K562 (cell line): Measurements from ENCODE around the gene GPS2. TPM values are rescaled to one million over a fixed set of nuclear protein-coding genes. Genes with fewer than 3 reads are reported as not detected.

Experiments
- GMEB1 ChIP-seq: fragments of 250-450 bp; sonication (Bioruptor Pico); IDR thresholded peaks from 2 replicates; pipeline ENCODE4 v1.4.0; 2020; ENCODE audit warnings: mild to moderate bottlenecking
- ZNF282 ChIP-seq: sonication (generic); formaldehyde crosslinking; IDR thresholded peaks from 2 replicates; pipeline ENCODE4 v1.8.1; 2023; ENCODE audit warnings: missing genetic modification reagents
- ZNF766 ChIP-seq: fragments of 200-800 bp; sonication (Bioruptor generic); conservative IDR thresholded peaks from 2 replicates; pipeline ENCODE4 v1.6.1; 2016; ENCODE audit warnings: missing genetic modification characterization, missing compliant biosample characterization
- polyA plus RNA-seq, 8 experiments: library from polyadenylated mRNA; depleted of rRNA in 4 of 8; stranded (reverse) in 5 of 8; unstranded in 3 of 8; fragments of >200 nt; fragmentation: Nextera tagmentation in 2 of 8; fragmentation: Illumina TruSeq in 1 of 8; extraction: Ambion mirVana in 2 of 8; extraction: Trizol in 1 of 8; gene quantifications; 2 replicates each; pipeline versions ENCODE4 v1.2.1 to v1.2.3, GENCODE V29; 2011 to 2014; ENCODE audit warnings: inconsistent platforms in 1 of 8, missing spikeins in 1 of 8
- total RNA-seq, 7 experiments: library from RNA; depleted of rRNA in 6 of 7; stranded (reverse); fragments of >200 nt in 6 of 7; fragmentation: Illumina TruSeq in 2 of 7; extraction: Trizol in 2 of 7; gene quantifications; 2 replicates each; pipeline versions ENCODE4 v1.2.1 to v1.2.3, GENCODE V29; 2011 to 2021; ENCODE audit warnings: low replicate concordance in 1 of 7
- TF ChIP-seq, protein P1 (sequence below), 2 experiments: fragments of 450-650 bp; conservative IDR thresholded peaks; 2 replicates each; pipeline ENCODE4 v1.6.1; 2017; ENCODE audit warnings: mild to moderate bottlenecking in 2 of 2, moderate library complexity in 2 of 2

Gene GPS2
- total and polyA plus RNA-seq, 9 of the 15 experiments (the other 6 are each of a cell fraction or from before 2014, with no cell fraction given): 18.3 to 75.7 (median 37.0) TPM

DNA sequence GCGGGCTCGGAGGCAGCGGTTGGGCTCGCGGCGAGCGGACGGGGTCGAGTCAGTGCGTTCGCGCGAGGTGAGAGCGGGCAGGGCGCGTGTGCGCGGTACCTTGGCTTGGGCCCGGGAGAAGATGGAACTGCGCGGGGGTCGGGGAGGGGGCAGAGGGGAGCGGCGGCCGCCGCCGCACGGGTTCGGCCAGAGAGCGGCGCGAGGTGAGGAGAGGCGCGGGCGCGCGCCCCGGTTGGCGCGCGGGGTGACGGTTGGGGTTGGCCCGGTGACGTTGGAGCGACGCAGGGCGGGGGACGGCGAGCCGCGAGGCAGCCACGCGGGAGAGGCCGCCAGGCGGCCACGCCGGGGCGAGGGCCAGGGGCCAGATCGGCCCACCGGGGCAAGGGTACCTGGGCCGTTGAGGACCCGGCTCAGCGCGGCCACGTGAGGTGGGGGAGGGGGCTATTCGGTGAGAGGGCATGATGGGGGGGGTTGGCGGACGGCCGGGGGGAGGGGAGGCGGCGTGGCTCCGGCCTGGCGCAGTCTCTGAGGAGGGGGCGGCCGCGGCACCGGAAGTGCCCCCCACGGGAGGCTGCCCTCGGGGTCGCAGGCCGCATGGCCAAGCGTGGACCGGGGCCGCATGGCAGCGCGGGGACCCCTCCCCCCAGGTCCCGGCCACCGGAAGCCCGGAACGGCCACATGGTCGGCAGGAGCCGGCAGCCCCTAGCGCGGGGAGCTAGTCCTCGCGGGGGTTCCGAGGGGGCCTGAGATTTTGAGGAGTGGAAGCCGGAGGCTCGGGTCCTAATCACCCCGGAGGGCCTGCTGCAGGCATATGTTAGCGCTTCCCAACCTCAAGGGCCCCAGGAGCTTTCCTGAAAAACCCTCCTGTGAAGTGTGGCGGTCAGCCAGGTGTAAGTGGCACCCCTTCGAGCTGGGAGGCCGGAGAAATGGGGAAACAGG is 7.2 kb downstream of the GPS2 start (continued):
- TF ChIP-seq, protein P1, sequence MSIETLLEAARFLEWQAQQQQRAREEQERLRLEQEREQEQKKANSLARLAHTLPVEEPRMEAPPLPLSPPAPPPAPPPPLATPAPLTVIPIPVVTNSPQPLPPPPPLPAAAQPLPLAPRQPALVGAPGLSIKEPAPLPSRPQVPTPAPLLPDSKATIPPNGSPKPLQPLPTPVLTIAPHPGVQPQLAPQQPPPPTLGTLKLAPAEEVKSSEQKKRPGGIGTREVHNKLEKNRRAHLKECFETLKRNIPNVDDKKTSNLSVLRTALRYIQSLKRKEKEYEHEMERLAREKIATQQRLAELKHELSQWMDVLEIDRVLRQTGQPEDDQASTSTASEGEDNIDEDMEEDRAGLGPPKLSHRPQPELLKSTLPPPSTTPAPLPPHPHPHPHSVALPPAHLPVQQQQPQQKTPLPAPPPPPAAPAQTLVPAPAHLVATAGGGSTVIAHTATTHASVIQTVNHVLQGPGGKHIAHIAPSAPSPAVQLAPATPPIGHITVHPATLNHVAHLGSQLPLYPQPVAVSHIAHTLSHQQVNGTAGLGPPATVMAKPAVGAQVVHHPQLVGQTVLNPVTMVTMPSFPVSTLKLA (conservative IDR thresholded peaks at IDR 0.05): peak; percentile 55 to 71
- TF ChIP-seq ZNF282 (CRISPR knock-in tag): peak; percentile 39; the same call in 1 of the 2 replicates
- TF ChIP-seq GMEB1 (CRISPR knock-in tag): 0 out of 2 replicates have a peak, but pooled peaks have one; percentile 37
- TF ChIP-seq ZNF766 (CRISPR knock-in tag): no peak
